PC-9 (cell line): ENCODE data around the gene VASP. TPM values are rescaled to one million over a fixed set of nuclear protein-coding genes. Genes with fewer than 3 reads are reported as not detected.

ENCODE experiments used
- BruUV-seq: library from RNA; stranded (reverse); fragments of 400-500 nt; replicated peaks from 2 replicates; lab custom pipeline; 2021; lab: Mats Ljungman, UMichigan
- CTCF ChIA-PET: fragments of 300-600 bp; sonication (Branson Sonifier 250); formaldehyde crosslinking; loops from one replicate; lab custom pipeline; 2022; ENCODE audit warnings: antibody characterized with exemption; lab: Charles Lee
- POLR2A ChIA-PET: fragments of 300-600 bp; sonication (Branson Sonifier 250); formaldehyde crosslinking; loops from one replicate; lab custom pipeline; 2022; ENCODE audit warnings: antibody characterized with exemption; ENCODE audit not compliant: unreplicated experiment; lab: Charles Lee
- DNase-seq, 2 experiments: peaks; one replicate each; pipeline versions ENCODE4 v3.0.0 to v3.0.0-alpha.2; 2015 to 2022; ENCODE audit warnings: mixed read lengths in 1 of 2
- H2AFZ ChIP-seq: fragments of 200-600 bp; sonication (generic); 2 replicates; pipeline ENCODE4 v1.8.1; 2017; ENCODE audit warnings: antibody characterized with exemption
- H3F3A ChIP-seq: fragments of 200-600 bp; sonication (generic); 2 replicates; pipeline ENCODE4 v1.8.1; 2017; ENCODE audit warnings: antibody characterized with exemption, mild to moderate bottlenecking, low read depth; ENCODE audit not compliant: insufficient read depth
- H3K27ac ChIP-seq: fragments of 200-600 bp; sonication (generic); 2 replicates; pipeline ENCODE4 v1.6.1; 2016; ENCODE audit warnings: mixed run types
- H3K27me3 ChIP-seq: fragments of 200-600 bp; sonication (generic); 2 replicates; pipeline ENCODE4 v1.6.1; 2016; ENCODE audit warnings: low read depth, mixed run types; ENCODE audit not compliant: insufficient read depth
- H3K36me3 ChIP-seq: fragments of 200-600 bp; sonication (generic); 2 replicates; pipeline ENCODE4 v1.6.1; 2016; ENCODE audit warnings: low read depth, mixed run types
- H3K4me1 ChIP-seq: fragments of 200-600 bp; sonication (generic); replicated peaks from 2 replicates; pipeline ENCODE4 v1.6.1; 2016; ENCODE audit warnings: mixed run types; ENCODE audit not compliant: insufficient read depth
- H3K4me2 ChIP-seq: fragments of 200-600 bp; sonication (generic); 2 replicates; pipeline ENCODE4 v1.6.1; 2017; ENCODE audit warnings: mixed run types
- H3K4me3 ChIP-seq: fragments of 200-600 bp; sonication (generic); 2 replicates; pipeline ENCODE4 v1.6.1; 2016; ENCODE audit warnings: mixed run types
- H3K79me2 ChIP-seq: fragments of 200-600 bp; sonication (generic); 2 replicates; pipeline ENCODE4 v1.6.1; 2017; ENCODE audit warnings: low read depth, mixed run types
- H3K9me2 ChIP-seq: fragments of 200-600 bp; sonication (generic); 2 replicates; pipeline ENCODE4 v1.8.1; 2017; ENCODE audit warnings: mild to moderate bottlenecking; ENCODE audit not compliant: insufficient read depth
- H3K9me3 ChIP-seq: fragments of 200-600 bp; sonication (generic); 2 replicates; pipeline ENCODE4 v1.8.1; 2016; ENCODE audit warnings: low read depth; ENCODE audit not compliant: insufficient read depth
- H4K20me1 ChIP-seq: fragments of 200-600 bp; sonication (generic); 2 replicates; pipeline ENCODE4 v1.8.1; 2017; ENCODE audit not compliant: insufficient read depth
- EZH2 ChIP-seq: fragments of 200-600 bp; sonication (generic); IDR thresholded peaks from 2 replicates; pipeline ENCODE4 v1.8.0; 2017; ENCODE audit warnings: antibody characterized with exemption, low read depth
- intact Hi-C: fragments of 100-400 bp; cut with micrococcal nuclease; formaldehyde crosslinking; loops from one replicate; pipeline ENCODE4 v1.10.0; 2022; ENCODE audit not compliant: unreplicated experiment
- total RNA-seq: library from RNA; stranded (reverse); gene quantifications from 2 replicates; pipeline ENCODE4 v1.2.3, GENCODE V29; 2021
- TF ChIP-seq, protein P1 (sequence below): fragments of 200-600 bp; sonication (generic); conservative IDR thresholded peaks from 2 replicates; pipeline ENCODE4 v1.6.1; 2017; ENCODE audit warnings: mixed run types, antibody characterized with exemption, mild to moderate bottlenecking, moderate library complexity

Gene VASP
- total RNA-seq, 1 experiment from 2014 or later: 123 TPM

DNA sequence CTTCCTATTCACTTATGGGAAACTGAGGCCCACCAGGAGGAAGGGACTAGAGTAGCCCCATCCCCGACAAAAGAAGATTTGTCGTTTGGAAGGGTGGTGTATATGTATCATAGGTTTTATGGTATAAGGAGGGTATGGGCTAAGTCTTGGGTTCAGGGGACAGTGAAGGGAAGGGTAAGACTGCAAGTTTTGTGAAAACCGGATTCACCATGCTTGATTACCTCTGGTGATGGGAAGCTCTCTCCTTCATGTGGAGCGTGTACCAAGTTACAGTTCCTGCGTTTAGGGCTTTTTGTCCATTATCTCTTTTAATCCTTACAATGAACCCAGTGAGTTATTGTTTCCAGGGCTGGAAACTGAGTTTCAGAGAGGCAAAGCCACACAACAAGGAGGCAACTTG lies 3.8 kb downstream of the VASP start:
- no peaks in the 10 kb centered on the region; the same call in 1 of the 2 replicates for H3K36me3 ChIP-seq
- peaks cover 93% of the 10 kb centered on the region for H3K79me2 ChIP-seq
- no peak overlapping the region for H3K27ac ChIP-seq
- H3F3A ChIP-seq: peaks cover 47% of the 10 kb centered on the region
- H3K9me3 ChIP-seq: no peaks in the 10 kb centered on the region
- BruUV-seq: no TSS peak
- peaks cover 41% of the 10 kb centered on the region for H3K4me1 ChIP-seq
- H3K27me3 ChIP-seq: no peaks in the 10 kb centered on the region
- CTCF ChIA-PET: no interaction called here
- H3K4me3 ChIP-seq: no peak overlapping the region
- no peaks in the 10 kb centered on the region for H3K9me2 ChIP-seq
- no peak overlapping the region for H3K4me2 ChIP-seq
- no peak for DNase-seq
- POLR2A ChIA-PET: no interaction called here
- intact Hi-C loops: no loop called here
- H4K20me1 ChIP-seq: peaks cover 63% of the 10 kb centered on the region
- no peak overlapping the region for H2AFZ ChIP-seq
- no peak for TF ChIP-seq EZH2
- TF ChIP-seq, protein P1, sequence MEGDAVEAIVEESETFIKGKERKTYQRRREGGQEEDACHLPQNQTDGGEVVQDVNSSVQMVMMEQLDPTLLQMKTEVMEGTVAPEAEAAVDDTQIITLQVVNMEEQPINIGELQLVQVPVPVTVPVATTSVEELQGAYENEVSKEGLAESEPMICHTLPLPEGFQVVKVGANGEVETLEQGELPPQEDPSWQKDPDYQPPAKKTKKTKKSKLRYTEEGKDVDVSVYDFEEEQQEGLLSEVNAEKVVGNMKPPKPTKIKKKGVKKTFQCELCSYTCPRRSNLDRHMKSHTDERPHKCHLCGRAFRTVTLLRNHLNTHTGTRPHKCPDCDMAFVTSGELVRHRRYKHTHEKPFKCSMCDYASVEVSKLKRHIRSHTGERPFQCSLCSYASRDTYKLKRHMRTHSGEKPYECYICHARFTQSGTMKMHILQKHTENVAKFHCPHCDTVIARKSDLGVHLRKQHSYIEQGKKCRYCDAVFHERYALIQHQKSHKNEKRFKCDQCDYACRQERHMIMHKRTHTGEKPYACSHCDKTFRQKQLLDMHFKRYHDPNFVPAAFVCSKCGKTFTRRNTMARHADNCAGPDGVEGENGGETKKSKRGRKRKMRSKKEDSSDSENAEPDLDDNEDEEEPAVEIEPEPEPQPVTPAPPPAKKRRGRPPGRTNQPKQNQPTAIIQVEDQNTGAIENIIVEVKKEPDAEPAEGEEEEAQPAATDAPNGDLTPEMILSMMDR: no peak

DNA sequence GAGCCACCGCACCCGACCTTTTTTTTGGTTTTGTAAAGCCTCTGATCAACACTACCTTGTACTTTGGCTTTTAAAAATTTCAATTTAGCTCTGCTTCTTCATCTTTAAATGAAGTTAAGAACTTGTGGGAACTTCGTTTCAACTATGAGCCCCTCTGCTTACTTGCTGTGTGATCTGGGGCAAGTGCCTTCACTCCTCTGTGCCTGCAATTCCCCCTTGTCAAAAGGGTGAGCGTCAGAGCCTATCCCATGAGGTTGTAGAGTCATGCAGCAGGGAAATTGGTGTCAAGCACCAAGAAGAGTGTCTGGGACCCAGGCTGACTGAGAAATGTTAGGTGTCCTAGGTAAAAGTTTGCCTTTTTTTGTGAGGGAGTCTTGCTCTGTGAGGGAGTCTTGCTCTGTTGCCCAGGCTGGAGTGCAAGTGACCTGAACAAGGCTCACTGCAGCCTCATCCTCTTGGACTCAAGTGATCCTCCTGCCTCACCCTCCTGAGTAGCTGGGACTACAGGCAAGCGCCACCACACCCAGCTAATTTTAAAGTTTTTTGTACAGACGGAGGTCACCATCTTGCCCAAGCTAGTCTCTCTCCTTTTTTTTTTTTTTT lies 5.7 kb downstream of the VASP start:
- intact Hi-C loops: no loop called here
- ChIA-PET POLR2A (no interaction called here), CTCF (no interaction called here)
- BruUV-seq: no TSS peak
- peaks cover 1% of the 10 kb centered on the region; the same call in 1 of the 2 replicates for H3K36me3 ChIP-seq
- H3K27me3 ChIP-seq: no peaks in the 10 kb centered on the region
- H3K4me3 ChIP-seq: no peak overlapping the region
- no peaks in the 10 kb centered on the region for H3K9me3 ChIP-seq
- H3K79me2 ChIP-seq: peaks cover 82% of the 10 kb centered on the region
- H3K4me1 ChIP-seq: peaks cover 41% of the 10 kb centered on the region
- H3K9me2 ChIP-seq: no peaks in the 10 kb centered on the region
- H2AFZ ChIP-seq: no peak overlapping the region
- H4K20me1 ChIP-seq: peaks cover 73% of the 10 kb centered on the region
- no peak for DNase-seq
- no peak for TF ChIP-seq EZH2
- TF ChIP-seq, protein P1: no peak
- H3K4me2 ChIP-seq: no peak overlapping the region
- no peak overlapping the region; the same call in 1 of the 2 replicates for H3K27ac ChIP-seq
- H3F3A ChIP-seq: peaks cover 54% of the 10 kb centered on the region

DNA sequence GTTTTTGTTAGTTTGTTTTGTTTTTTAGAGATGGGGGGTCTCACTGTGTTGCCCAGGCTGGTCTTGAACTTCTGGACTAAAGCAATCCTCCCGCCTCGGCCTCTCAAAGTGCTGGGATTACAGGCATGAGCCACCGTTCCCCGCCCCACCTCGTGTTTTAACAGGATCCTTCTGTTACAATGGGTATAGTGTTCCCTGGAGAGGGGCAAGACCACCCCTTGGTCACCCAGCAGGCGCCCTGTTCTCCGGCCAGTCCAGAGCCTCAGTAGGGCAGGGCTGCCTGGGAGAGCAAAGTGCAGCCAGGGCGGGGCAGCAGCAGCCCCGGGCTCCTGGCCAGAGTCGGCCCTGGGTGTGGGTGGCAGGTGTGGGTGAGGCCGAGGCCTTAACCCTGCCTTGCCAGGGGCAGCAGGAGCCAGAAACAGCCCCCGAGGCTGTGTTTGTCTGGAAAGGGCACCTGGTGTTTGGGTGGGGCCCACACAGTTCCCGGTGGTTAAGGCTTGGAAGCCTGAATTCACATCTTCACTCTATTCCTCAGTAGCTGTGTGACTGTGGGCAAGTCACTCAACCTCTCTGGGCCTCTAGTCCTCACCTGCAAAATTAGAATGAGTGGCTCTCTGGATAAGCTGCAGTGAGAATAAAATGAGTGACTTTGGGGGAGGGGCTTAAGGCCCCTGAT lies 7.2 kb downstream of the VASP start:
- Histone ChIP-seq H3F3A (peaks cover 59% of the 10 kb centered on the region), H3K27ac (no peak overlapping the region), H3K9me3 (no peaks in the 10 kb centered on the region), H4K20me1 (peaks cover 72% of the 10 kb centered on the region), H3K4me2 (peak overlapping the region; percentile 49), H3K4me3 (no peak overlapping the region), H3K79me2 (peaks cover 66% of the 10 kb centered on the region), H3K36me3 (peaks cover 4% of the 10 kb centered on the region; the same call in 1 of the 2 replicates), H3K9me2 (no peaks in the 10 kb centered on the region), H2AFZ (no peak overlapping the region), H3K27me3 (no peaks in the 10 kb centered on the region), H3K4me1 (peaks cover 43% of the 10 kb centered on the region)
- ChIA-PET POLR2A (no interaction called here), CTCF (no interaction called here)
- BruUV-seq: no TSS peak
- TF ChIP-seq EZH2: no peak
- TF ChIP-seq, protein P1: no peak
- DNase-seq: peak; percentile 84 to 87
- intact Hi-C loops: no loop called here
